Keratinocyte (primary cell): Measurements from ENCODE around the gene NLGN1. TPM values are rescaled to one million over a fixed set of nuclear protein-coding genes. Genes with fewer than 3 reads are reported as not detected.

ENCODE experiments used
- DNase-seq: peaks from one replicate; pipeline ENCODE4 v3.0.0-alpha.2; 2011; ENCODE audit warnings: low read depth, missing footprints, low spot score
- FAIRE-seq: peaks from 2 replicates; lab custom pipeline; 2011; peaks lifted over from hg19 to GRCh38; lab: Jason Lieb, UNC
- H2AFZ ChIP-seq: 2 replicates; pipeline ENCODE4 v1.6.0; 2012; ENCODE audit warnings: low read length, control low read depth, inconsistent platforms; ENCODE audit not compliant: control insufficient read depth
- H3K27ac ChIP-seq: 2 replicates; pipeline ENCODE4 v1.5.1; 2011; ENCODE audit warnings: low read length; ENCODE audit not compliant: control insufficient read depth, insufficient read depth
- H3K27me3 ChIP-seq: 3 replicates; pipeline ENCODE4 v1.6.0; 2011; ENCODE audit warnings: low read length; ENCODE audit not compliant: control insufficient read depth, insufficient read depth; ENCODE audit errors: extremely low read depth
- H3K36me3 ChIP-seq, 2 experiments: 2 replicates in 1 of 2; 3 replicates in 1 of 2; pipeline ENCODE4 v1.5.1; 2011; ENCODE audit warnings: low read length in 2 of 2, mild to moderate bottlenecking in 1 of 2; ENCODE audit not compliant: control insufficient read depth in 2 of 2, insufficient read depth in 2 of 2; ENCODE audit errors: extremely low read depth in 1 of 2
- H3K4me1 ChIP-seq: 3 replicates; pipeline ENCODE4 v1.5.1; 2011; ENCODE audit warnings: low read length; ENCODE audit not compliant: control insufficient read depth, insufficient read depth; ENCODE audit errors: extremely low read depth
- H3K4me2 ChIP-seq: 3 replicates; pipeline ENCODE4 v1.6.0; 2011; ENCODE audit warnings: low read depth, low read length; ENCODE audit not compliant: control insufficient read depth, insufficient read depth; ENCODE audit errors: extremely low read depth
- H3K4me3 ChIP-seq, 3 experiments: fragments of 200-600 bp in 1 of 3; sonication (generic) in 1 of 3; 2 replicates in 2 of 3; 3 replicates in 1 of 3; pipeline ENCODE4 v1.5.1; 2011 to 2016; ENCODE audit warnings: low read length in 3 of 3, mild to moderate bottlenecking in 3 of 3, control low read depth in 2 of 3, inconsistent platforms in 1 of 3, low read depth in 1 of 3, mixed read lengths in 1 of 3, mixed run types in 1 of 3, moderate library complexity in 1 of 3; ENCODE audit not compliant: control insufficient read depth in 2 of 3, insufficient read depth in 2 of 3; ENCODE audit errors: extremely low read depth in 1 of 3
- H3K79me2 ChIP-seq: 2 replicates; pipeline ENCODE4 v1.6.0; 2012; ENCODE audit warnings: low read length; ENCODE audit not compliant: control insufficient read depth, insufficient read depth
- H3K9ac ChIP-seq: 3 replicates; pipeline ENCODE4 v1.6.0; 2011; ENCODE audit warnings: low read length; ENCODE audit not compliant: control insufficient read depth, insufficient read depth; ENCODE audit errors: extremely low read depth
- H3K9me1 ChIP-seq: 3 replicates; pipeline ENCODE4 v1.6.0; 2011; ENCODE audit warnings: low read length; ENCODE audit not compliant: control insufficient read depth, insufficient read depth; ENCODE audit errors: extremely low read depth
- H3K9me3 ChIP-seq: 2 replicates; pipeline ENCODE4 v1.5.1; 2012; ENCODE audit warnings: low read depth, low read length; ENCODE audit not compliant: control insufficient read depth
- H4K20me1 ChIP-seq: 3 replicates; pipeline ENCODE4 v1.6.0; 2011; ENCODE audit warnings: low read length; ENCODE audit not compliant: control insufficient read depth, insufficient read depth; ENCODE audit errors: extremely low read depth
- EZH2 ChIP-seq: IDR thresholded peaks from one replicate; pipeline ENCODE4 v1.6.1; 2012; ENCODE audit warnings: inconsistent platforms, mild to moderate bottlenecking, low read length, moderate library complexity
- dilution Hi-C: fragments of 300-500 bp; cut with MboI; formaldehyde crosslinking; loops from one replicate; pipeline ENCODE4 v1.7.0; 2020; ENCODE audit warnings: low sequenced_read_pairs; ENCODE audit not compliant: extremely low pct_ligation_motif_present
- polyA plus RNA-seq, 5 experiments: library from polyadenylated mRNA; depleted of rRNA in 3 of 5; stranded (reverse) in 3 of 5; stranded (forward) in 1 of 5; unstranded in 1 of 5; fragments of >200 nt; gene quantifications; 1 replicate in 1 of 5; 2 replicates in 3 of 5; 3 replicates in 1 of 5; pipeline versions ENCODE4 v1.2.1 to v1.2.3, GENCODE V29; 2011 to 2012; ENCODE audit warnings: missing spikeins in 2 of 5, low read depth in 1 of 5, low replicate concordance in 1 of 5
- TF ChIP-seq, protein P1 (sequence below), 3 experiments: IDR thresholded peaks in 1 of 3; conservative IDR thresholded peaks in 1 of 3; optimal IDR thresholded peaks in 1 of 3; 2 replicates in 2 of 3; 3 replicates in 1 of 3; pipeline versions ENCODE3 to v1.5.1; 2011; ENCODE audit warnings: low read length in 3 of 3, mild to moderate bottlenecking in 3 of 3, moderate library complexity in 2 of 3, control low read depth in 1 of 3, inconsistent platforms in 1 of 3; ENCODE audit not compliant: insufficient read depth in 2 of 3; ENCODE audit errors: extremely low read depth in 1 of 3

Gene NLGN1
- polyA plus RNA-seq, 1 donor (not counting 4 experiments of a cell fraction or from before 2014, with no cell fraction given): not detected

DNA sequence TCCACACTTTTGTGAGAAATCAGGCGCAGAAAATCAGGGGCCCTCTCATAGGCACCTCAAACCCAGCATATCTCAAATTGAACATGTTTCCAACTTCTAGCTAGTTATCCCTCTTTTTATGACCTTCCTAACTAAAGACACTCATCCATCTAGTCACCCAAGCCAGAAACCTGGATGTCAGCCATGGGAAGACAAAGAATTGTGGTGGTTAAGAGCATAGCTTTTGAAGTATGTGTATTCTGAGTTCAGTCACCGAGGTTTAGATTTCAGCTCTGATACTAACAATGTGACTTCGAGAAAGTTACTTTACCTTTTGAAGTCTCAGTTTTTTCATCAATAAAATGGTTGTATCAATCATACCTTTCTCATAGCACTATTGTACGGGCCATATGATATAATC lies 495.5 kb downstream of the NLGN1 start:
- TF ChIP-seq EZH2: no peak
- TF ChIP-seq, protein P1, sequence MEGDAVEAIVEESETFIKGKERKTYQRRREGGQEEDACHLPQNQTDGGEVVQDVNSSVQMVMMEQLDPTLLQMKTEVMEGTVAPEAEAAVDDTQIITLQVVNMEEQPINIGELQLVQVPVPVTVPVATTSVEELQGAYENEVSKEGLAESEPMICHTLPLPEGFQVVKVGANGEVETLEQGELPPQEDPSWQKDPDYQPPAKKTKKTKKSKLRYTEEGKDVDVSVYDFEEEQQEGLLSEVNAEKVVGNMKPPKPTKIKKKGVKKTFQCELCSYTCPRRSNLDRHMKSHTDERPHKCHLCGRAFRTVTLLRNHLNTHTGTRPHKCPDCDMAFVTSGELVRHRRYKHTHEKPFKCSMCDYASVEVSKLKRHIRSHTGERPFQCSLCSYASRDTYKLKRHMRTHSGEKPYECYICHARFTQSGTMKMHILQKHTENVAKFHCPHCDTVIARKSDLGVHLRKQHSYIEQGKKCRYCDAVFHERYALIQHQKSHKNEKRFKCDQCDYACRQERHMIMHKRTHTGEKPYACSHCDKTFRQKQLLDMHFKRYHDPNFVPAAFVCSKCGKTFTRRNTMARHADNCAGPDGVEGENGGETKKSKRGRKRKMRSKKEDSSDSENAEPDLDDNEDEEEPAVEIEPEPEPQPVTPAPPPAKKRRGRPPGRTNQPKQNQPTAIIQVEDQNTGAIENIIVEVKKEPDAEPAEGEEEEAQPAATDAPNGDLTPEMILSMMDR (optimal IDR thresholded peaks at IDR 0.05 in 1 of 3, IDR thresholded peaks at IDR 0.05 in 1 of 3, conservative IDR thresholded peaks at IDR 0.05 in 1 of 3; ENCODE audit: extremely low read depth in 1 of 3, insufficient read depth in 2 of 3, low read length in 3 of 3): no peak
- Histone ChIP-seq H3K4me1 (peaks cover 8% of the 10 kb centered on the region), H3K9me3 (no peaks in the 10 kb centered on the region), H3K9ac (no peak overlapping the region), H4K20me1 (no peaks in the 10 kb centered on the region), H2AFZ (no peak overlapping the region), H3K27me3 (no peaks in the 10 kb centered on the region), H3K79me2 (no peaks in the 10 kb centered on the region), H3K27ac (no peak overlapping the region), H3K4me2 (no peak overlapping the region), H3K9me1 (no peaks in the 10 kb centered on the region), H3K4me3 (no peak overlapping the region), H3K36me3 (no peaks in the 10 kb centered on the region)
- no peak for DNase-seq
- FAIRE-seq: no peak
- dilution Hi-C loops: no loop called here

DNA sequence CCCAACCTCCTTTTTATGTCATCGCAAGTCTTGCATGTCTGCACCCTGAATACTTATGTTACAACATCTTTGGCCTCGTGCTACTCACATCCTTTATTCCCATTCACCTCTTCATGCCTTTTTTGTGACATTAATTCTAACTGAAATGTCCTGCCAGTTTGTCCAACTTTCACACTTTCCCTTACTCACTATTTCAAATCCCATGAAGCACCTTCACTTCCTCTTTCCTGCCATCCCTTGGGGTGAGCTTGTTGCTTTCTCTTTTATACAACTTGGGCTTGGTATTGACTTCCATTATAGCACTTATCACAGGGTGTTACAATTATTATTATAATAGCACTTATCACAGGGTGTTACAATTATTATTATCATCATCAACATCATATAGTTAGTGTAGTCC lies 496.3 kb downstream of the NLGN1 start:
- no peak overlapping the region for H3K4me2 ChIP-seq
- H3K4me1 ChIP-seq: peaks cover 8% of the 10 kb centered on the region
- dilution Hi-C loops: no loop called here
- FAIRE-seq (no peak), DNase-seq (no peak)
- H3K9ac ChIP-seq: no peak overlapping the region
- no peaks in the 10 kb centered on the region for H4K20me1 ChIP-seq
- H3K9me1 ChIP-seq: no peaks in the 10 kb centered on the region
- no peak overlapping the region for H3K4me3 ChIP-seq
- no peaks in the 10 kb centered on the region for H3K27me3 ChIP-seq
- no peak overlapping the region for H3K27ac ChIP-seq
- H2AFZ ChIP-seq: no peak overlapping the region
- no peaks in the 10 kb centered on the region for H3K79me2 ChIP-seq
- TF ChIP-seq, protein P1 (optimal IDR thresholded peaks at IDR 0.05 in 1 of 3, IDR thresholded peaks at IDR 0.05 in 1 of 3, conservative IDR thresholded peaks at IDR 0.05 in 1 of 3; ENCODE audit: extremely low read depth in 1 of 3, insufficient read depth in 2 of 3, low read length in 3 of 3): no peak
- no peak for TF ChIP-seq EZH2
- H3K9me3 ChIP-seq: no peaks in the 10 kb centered on the region
- no peaks in the 10 kb centered on the region for H3K36me3 ChIP-seq
